ENCODE measurements around the gene QSER1. TPM values are rescaled to one million over a fixed set of nuclear protein-coding genes. Genes with fewer than 3 reads are reported as not detected.
"Not testable (repeated sequence)": the region's sequence is repeated elsewhere in the genome, so short reads cannot be mapped to it uniquely, and the experiment has no call there.

QSER1 gene
- total RNA-seq, 1 donor from 2014 or later, result 48.4 TPM

DNA sequence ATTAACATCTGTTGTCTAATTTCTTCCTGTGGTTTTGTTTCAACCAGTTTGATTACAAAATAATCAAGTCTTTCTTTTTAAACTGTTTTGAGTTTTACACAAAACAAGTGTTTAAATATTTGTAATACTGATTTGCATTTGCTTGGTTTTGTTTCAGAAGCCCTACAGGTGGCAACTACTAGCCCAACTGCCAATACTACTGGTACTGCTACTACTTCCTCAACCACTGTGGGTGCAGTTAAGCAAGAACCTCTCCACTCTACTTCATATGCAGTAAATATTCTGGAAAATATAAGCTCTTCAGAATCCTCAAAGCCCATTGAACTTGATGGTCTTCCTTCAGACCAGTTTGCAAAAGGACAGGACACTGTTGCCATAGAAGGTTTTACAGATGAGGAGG, 61.1 kb downstream of the QSER1 start:
- Mint-ChIP-seq H3K27ac (no peak overlapping the region), H3K4me3 (ENCODE audit: low read depth) (no peak overlapping the region), H3K4me1 (ENCODE audit: low read depth) (peaks cover 3% of the 10 kb centered on the region), H3K9me3 (ENCODE audit: low read depth) (no peaks in the 10 kb centered on the region), H3K36me3 (ENCODE audit: insufficient read depth) (peaks cover 1% of the 10 kb centered on the region), H3K27me3 (no peaks in the 10 kb centered on the region)
- no peak for DNase-seq (ENCODE audit: low spot score, unreplicated experiment)
- TF ChIP-seq, protein P1, sequence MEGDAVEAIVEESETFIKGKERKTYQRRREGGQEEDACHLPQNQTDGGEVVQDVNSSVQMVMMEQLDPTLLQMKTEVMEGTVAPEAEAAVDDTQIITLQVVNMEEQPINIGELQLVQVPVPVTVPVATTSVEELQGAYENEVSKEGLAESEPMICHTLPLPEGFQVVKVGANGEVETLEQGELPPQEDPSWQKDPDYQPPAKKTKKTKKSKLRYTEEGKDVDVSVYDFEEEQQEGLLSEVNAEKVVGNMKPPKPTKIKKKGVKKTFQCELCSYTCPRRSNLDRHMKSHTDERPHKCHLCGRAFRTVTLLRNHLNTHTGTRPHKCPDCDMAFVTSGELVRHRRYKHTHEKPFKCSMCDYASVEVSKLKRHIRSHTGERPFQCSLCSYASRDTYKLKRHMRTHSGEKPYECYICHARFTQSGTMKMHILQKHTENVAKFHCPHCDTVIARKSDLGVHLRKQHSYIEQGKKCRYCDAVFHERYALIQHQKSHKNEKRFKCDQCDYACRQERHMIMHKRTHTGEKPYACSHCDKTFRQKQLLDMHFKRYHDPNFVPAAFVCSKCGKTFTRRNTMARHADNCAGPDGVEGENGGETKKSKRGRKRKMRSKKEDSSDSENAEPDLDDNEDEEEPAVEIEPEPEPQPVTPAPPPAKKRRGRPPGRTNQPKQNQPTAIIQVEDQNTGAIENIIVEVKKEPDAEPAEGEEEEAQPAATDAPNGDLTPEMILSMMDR (IDR thresholded peaks at IDR 0.05; ENCODE audit: unreplicated experiment), result no peak

GRCh38 chr11:32960553-32961164, 68.0 kb downstream of the QSER1 start:
- DNase-seq (ENCODE audit: low spot score, unreplicated experiment), result no peak
- Mint-ChIP-seq H3K4me3 (ENCODE audit: low read depth) (no peak overlapping the region), H3K27ac (no peak overlapping the region), H3K27me3 (no peaks in the 10 kb centered on the region), H3K9me3 (ENCODE audit: low read depth) (no peaks in the 10 kb centered on the region), H3K36me3 (ENCODE audit: insufficient read depth) (peaks cover 12% of the 10 kb centered on the region), H3K4me1 (ENCODE audit: low read depth) (no peaks in the 10 kb centered on the region)
- TF ChIP-seq, protein P1 (IDR thresholded peaks at IDR 0.05; ENCODE audit: unreplicated experiment), result peak; percentile 72

GRCh38 chr11:32962016-32962415, 69.4 kb downstream of the QSER1 start:
- H3K27ac Mint-ChIP-seq, result no peak overlapping the region
- TF ChIP-seq, protein P1 (IDR thresholded peaks at IDR 0.05; ENCODE audit: unreplicated experiment), result no peak
- no peak for DNase-seq (ENCODE audit: low spot score, unreplicated experiment)
- H3K4me3 Mint-ChIP-seq (ENCODE audit: low read depth), result no peak overlapping the region
- H3K36me3 Mint-ChIP-seq (ENCODE audit: insufficient read depth), result peaks cover 12% of the 10 kb centered on the region
- H3K4me1 Mint-ChIP-seq (ENCODE audit: low read depth), result no peaks in the 10 kb centered on the region
- H3K9me3 Mint-ChIP-seq (ENCODE audit: low read depth), result no peaks in the 10 kb centered on the region
- no peaks in the 10 kb centered on the region for H3K27me3 Mint-ChIP-seq

- H3K36me3 Mint-ChIP-seq (ENCODE audit: insufficient read depth), result peaks cover 11% of the 10 kb centered on the region
- no peak overlapping the region for H3K4me3 Mint-ChIP-seq (ENCODE audit: low read depth)
- H3K27me3 Mint-ChIP-seq, result no peaks in the 10 kb centered on the region
- DNase-seq (ENCODE audit: low spot score, unreplicated experiment), result no peak
- no peak overlapping the region for H3K27ac Mint-ChIP-seq
- no peaks in the 10 kb centered on the region for H3K9me3 Mint-ChIP-seq (ENCODE audit: low read depth)
- TF ChIP-seq, protein P1 (IDR thresholded peaks at IDR 0.05; ENCODE audit: unreplicated experiment), result no peak
- H3K4me1 Mint-ChIP-seq (ENCODE audit: low read depth), result no peaks in the 10 kb centered on the region
Observed at GRCh38 chr11:32963721-32964120, 71.1 kb downstream of the QSER1 start.

- no peak overlapping the region for H3K4me3 Mint-ChIP-seq (ENCODE audit: low read depth)
- H3K4me1 Mint-ChIP-seq (ENCODE audit: low read depth), result no peaks in the 10 kb centered on the region
- no peaks in the 10 kb centered on the region for H3K27me3 Mint-ChIP-seq
- DNase-seq (ENCODE audit: low spot score, unreplicated experiment), result no peak
- H3K36me3 Mint-ChIP-seq (ENCODE audit: insufficient read depth), result peaks cover 9% of the 10 kb centered on the region
- H3K9me3 Mint-ChIP-seq (ENCODE audit: low read depth), result no peaks in the 10 kb centered on the region
- TF ChIP-seq, protein P1 (IDR thresholded peaks at IDR 0.05; ENCODE audit: unreplicated experiment), result no peak
- H3K27ac Mint-ChIP-seq, result no peak overlapping the region
Observed at GRCh38 chr11:32968541-32968940, 75.9 kb downstream of the QSER1 start.

GRCh38 chr11:32972233-32972632, 79.6 kb downstream of the QSER1 start:
- not testable (repeated sequence) for H3K27me3 Mint-ChIP-seq; DNase-seq (ENCODE audit: low spot score, unreplicated experiment); H3K27ac Mint-ChIP-seq; H3K4me3 Mint-ChIP-seq (ENCODE audit: low read depth); H3K4me1 Mint-ChIP-seq (ENCODE audit: low read depth); H3K9me3 Mint-ChIP-seq (ENCODE audit: low read depth)
- H3K36me3 Mint-ChIP-seq (ENCODE audit: insufficient read depth), result peaks cover 11% of the 10 kb centered on the region

Measured in progenitor cell of endocrine pancreas (in vitro differentiated cells).